HG02571 (cell line): ENCODE results near the gene IL15RA.
"Not testable (repeated sequence)": the region's sequence is repeated elsewhere in the genome, so short reads cannot be mapped to it uniquely, and the experiment has no call there.

Experiments
- ATAC-seq: cut with Tn5 transposase; IDR thresholded peaks from one replicate; pipeline ENCODE4 v1.9.1; 2021; ENCODE audit warnings: mild to moderate bottlenecking, moderate library complexity; ENCODE audit not compliant: unreplicated experiment

The IL15RA gene

DNA sequence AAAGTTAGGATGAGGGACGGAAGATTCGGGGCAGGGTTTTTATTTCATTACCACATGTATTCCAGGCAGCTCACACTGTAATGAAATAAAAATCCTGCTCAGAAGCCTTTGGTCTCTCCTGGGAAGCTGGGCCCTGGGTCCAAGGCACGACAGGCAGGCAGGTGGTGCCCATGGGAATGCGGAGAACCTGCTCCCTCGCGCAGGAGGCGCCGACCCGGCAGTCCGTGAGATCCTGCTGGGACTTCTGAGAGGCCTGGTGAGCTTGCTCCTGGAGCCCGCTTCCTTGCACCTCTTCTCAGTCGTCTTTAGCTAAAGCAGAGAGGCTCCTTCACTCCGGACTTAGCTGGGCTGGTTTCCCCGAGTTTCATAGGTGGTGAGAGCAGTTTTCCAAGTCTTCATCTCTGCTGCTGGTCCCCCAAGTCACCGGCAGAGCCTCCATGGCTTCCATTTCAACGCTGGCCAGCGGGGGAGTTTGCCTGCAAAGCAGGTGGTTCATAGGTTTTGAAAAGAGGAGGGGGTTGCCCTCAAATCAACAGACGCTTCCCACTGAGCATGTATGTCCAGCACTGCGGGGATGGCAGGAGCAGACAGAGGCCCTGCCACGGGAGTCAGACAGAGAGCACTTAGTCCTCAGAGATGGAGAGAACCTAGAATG is 24.5 kb downstream of the IL15RA start:
- ATAC-seq = no peak

GRCh38 chr10:5951721-5952407 is 25.5 kb downstream of the IL15RA start:
- ATAC-seq = no peak

DNA sequence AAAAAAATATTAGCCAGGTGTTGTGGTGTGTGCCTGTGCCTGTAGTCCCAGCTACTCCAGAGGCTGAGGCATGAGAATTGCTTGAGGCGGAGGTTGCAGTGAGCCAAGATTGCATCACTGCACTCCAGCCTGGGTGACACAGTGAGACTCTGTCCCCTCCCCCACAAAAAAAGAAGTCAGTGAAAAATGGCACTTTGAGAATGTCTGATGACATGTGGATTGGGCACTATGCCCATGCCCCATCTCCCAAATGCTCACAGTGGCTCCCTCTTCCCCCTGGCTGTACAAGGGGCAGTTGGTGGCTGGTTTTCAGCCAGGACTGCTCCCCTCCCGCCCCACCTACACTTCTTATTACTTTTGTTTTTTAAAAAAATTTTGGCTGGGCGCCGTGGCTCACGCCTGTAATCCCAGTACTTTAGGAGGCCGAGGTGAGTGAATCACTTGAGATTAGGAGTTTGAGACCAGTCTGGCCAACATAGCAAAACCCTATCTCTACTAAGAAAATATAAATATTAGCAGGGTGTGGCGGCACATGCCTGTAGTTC is 26.1 kb downstream of the IL15RA start:
- ATAC-seq = no peak

DNA sequence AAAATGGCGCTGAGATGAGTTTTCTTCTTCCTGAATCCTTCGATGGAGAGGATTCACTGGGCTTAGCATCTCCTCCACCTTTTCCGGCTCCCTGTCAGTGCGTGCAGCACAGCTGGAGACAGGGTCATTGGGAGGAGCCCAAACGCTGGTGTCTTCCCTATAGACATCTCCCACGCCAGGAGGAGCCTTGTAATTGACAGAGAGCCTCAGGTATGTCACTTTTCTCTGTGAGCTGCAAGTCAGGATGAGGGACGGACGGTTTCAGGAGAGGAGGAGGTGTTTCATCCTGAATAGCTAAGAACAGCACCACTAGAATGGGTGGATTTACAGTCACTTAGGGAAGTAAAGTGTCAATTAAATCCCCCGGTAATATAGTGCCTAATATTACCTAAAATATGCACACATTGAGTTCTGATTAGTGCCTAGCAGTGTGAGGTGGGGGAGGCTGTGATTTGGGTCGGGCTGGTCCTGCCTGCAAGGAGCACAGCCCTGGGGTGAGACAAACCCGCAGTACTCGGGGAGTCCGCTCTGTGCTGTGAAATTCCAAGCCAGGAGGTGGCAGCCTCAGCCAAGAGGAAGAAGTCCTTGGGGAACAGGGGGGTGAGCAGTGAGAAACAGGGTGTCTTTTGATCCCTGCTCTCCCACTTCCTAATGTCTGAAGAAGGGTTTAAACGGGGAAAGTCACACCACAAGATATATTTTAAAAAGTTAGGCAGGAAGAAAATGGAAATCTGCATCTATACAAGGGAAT is 28.2 kb downstream of the IL15RA start:
- ATAC-seq = no peak

DNA sequence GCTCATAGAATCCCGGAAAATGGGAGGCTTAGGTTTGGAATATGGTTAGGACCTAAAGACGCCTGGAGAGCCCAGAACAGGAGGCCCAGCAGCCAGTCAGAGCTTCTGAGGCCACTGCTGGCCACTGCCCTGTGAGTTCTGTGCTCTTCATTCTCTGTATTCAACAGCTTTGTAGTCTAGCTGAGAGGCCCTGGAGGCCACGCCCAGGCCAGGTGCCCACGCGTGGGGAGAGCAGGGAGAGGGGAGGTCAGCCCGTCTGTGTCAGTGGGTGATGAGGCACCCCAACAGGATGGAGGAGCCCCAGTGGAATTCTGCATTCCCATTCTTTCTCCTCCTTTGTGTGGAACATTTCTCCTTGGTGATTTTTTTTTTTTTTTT is 29.1 kb downstream of the IL15RA start:
- ATAC-seq = no peak

- no peak for ATAC-seq
Observed at GRCh38 chr10:5947471-5948207, 29.7 kb downstream of the IL15RA start.

GRCh38 chr10:5946786-5947185 is 30.6 kb downstream of the IL15RA start:
- ATAC-seq = no peak

DNA sequence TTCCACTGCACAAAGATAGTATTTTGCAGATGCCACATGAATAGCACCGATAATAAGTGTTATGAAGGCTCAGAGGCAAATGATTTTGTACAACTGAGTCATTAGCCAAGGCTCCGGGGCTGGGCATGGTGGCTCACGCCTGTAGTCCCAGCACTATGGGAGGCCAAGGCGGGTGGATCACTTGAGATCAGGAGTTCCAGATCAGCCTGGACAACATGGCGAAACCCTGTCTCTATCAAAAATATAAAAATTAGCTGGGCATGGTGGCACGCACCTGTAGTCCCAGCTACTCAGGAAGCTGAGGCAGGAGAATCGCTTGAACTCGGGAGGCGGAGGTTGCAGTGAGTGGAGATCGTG is 30.9 kb downstream of the IL15RA start:
- ATAC-seq = not testable (repeated sequence)

- ATAC-seq = no peak
Observed at GRCh38 chr10:5945561-5946418, 31.6 kb downstream of the IL15RA start.

DNA sequence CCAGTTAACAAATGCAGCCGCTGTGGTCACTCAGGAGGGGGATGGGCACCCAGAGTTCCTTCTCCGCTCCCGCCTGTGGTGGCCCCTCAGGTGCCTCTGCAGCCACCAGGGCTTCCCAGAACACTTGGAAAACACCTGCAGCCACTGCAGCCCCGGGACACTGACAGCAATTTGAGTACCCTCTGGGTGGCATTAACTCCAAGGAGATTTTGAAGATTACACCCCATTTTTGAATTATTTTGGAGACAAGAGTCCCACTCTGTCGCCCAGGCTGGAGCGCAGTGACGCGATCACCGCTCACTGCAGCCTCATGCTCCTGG is 32.2 kb downstream of the IL15RA start:
- ATAC-seq = no peak

DNA sequence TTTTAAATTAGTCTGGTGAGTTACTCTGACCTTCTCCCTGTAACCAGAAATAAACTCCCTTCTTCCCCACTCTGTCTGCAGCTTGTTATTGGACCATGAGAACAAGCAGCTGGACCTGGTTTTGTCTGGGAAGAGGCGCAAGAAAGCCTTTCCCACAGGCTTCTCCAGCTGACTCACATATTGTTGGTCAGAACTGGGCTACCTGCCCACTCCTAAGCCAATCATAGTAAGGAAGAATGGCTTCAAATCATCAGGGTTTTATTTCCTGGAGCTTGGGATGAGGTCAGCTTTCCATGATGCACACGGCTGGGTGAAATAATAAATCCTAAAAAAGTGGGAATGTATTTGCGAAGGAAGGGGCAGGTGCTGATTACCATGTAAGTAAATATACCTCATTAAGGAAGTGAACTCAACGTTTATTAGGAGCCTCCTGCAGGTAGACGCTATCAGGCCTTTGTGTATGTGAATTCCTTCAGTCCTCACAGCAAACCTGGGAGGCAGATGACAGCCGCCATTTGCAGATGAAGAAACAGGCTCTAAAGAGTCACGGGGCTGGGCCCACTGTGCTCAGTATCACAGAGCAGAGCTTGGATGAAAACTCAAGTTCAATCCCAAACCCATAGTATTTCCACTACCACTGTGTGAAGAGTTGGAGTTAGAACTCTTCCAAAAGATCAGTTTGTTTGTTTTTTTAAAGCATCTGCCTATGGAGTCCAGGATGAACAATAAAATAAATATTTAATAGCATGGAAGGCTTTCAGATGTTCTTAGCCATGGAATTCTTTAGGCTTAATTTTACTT is 32.8 kb downstream of the IL15RA start:
- ATAC-seq = no peak

DNA sequence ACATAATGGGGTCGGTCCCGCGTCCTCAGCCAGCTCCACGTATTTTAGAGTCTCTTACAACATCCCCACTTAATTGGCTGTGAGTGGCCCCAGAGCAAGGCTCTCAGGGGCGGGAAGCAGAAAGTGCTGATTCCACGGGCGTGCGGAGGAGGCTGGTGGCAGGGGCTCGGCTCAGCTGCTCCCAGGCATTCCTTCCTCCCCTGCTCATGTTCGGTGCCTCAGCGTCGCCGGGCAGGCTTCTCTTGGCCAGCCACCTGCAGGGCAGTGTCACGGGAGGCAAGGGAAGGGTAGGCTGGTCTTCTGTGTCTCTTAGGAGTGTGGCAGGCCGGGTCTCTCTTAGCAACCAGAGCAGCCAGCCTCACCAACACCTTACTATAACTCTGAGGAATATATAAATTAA is 33.8 kb downstream of the IL15RA start:
- no peak for ATAC-seq

DNA sequence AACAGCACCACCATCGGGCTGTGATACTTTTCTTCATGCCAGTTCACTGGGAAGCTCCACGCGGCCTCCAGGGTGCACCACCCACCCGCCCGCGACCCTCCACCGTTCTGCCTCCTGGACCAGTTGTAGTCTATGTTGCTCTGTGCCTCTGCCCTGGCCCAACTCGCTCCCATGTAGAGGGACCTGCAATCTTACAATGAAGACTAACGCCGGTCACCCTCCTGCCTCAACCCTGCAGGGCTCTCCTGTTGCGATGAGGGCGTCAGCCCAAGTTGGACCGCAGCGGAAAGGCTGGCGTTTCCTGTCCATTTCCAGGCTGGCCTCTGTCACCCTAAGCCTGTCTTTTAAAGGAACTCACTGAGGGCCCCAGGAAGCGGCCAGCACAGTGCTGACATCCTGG is 34.9 kb downstream of the IL15RA start:
- no peak for ATAC-seq

- ATAC-seq = no peak
Observed at GRCh38 chr10:5942001-5942400, 35.3 kb downstream of the IL15RA start.

DNA sequence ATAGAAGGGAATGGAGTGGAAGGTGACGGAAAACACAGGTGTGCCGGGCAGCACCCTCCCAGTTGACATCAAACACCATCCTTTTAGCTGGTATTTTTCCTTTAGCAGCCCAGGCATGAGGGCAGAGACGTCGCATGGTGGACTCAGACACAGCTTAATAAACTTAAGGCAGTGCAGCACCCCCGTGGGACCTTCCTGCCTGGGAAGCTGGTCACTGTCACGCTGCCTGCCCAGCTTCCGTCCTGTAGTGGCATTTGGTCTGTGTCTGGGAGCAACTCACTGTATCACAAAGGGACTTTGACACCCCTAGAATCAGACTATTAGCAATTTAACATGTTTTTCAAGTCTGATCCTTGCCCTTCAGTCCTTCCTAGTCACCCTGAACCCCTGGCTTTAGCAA is 35.8 kb downstream of the IL15RA start:
- ATAC-seq = no peak

DNA sequence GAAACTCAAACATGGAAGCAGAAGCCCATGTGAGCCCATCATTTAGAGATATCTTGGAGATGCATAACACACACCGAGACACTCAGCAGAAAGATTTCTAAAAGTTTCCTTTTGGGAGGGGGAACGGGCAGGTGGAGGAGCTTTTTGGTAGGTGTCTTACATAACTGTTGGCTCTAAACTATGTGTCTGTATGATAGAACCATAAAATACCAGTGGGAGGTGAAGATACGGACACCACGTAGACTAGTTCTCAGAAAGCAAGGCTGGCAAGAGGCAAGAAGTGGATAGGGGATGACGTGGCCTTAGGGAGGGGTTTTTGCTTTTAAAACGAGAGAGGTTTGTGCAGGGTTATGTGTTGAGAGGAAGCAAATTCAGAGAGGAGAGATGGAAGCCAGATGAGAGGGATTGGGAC is 36.5 kb downstream of the IL15RA start:
- no peak for ATAC-seq

- ATAC-seq = no peak
Observed at GRCh38 chr10:5938291-5938690, 39.1 kb downstream of the IL15RA start.

DNA sequence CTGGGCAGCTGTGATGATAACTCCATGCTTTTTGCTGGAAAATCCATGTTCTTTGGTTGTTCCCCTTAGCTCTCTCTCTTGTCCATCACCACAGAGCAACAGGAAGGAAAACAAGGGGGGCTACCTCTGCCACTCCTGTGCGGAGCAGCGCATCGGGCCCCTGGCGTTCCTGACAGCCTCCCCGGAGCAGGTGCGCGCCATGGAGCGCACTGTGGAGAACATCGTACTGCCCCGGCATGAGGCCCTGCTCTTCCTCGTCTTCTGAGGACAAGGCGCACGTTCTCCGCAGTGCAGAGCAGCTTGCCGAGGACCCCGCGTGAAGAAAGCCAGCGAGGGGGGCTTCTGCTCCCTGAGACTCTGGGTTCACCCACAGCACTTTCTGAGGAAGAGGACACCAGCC is 40.3 kb downstream of the IL15RA start:
- ATAC-seq = no peak

DNA sequence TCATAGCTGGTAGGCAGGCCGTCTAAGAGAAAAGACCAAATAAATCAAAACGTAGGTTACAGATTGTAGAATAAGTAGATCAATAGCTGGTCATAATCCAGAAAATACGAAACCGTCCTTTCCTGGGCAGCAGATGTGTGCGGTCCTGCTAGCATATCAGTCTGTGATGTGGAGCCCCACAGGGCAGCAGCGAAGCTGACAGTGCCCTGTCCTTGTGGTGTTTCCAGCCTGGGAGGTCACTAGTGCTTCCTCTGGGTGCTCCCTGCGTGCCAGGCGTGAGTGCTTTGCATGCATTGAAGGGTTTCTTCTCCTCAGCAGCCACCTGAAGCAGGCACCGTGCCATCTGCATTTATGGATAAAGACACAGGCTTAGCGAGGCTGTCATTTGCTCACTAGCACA is 41.7 kb downstream of the IL15RA start:
- no peak for ATAC-seq
